ENCODE data around the gene TNPO2. TPM values are rescaled to one million over a fixed set of nuclear protein-coding genes. Genes with fewer than 3 reads are reported as not detected.
"Not testable (repeated sequence)": the region's sequence is repeated elsewhere in the genome, so short reads cannot be mapped to it uniquely, and the experiment has no call there.

TNPO2 gene
- total RNA-seq, 2 experiments from 2014 or later = 65.2 to 76.4 TPM

DNA sequence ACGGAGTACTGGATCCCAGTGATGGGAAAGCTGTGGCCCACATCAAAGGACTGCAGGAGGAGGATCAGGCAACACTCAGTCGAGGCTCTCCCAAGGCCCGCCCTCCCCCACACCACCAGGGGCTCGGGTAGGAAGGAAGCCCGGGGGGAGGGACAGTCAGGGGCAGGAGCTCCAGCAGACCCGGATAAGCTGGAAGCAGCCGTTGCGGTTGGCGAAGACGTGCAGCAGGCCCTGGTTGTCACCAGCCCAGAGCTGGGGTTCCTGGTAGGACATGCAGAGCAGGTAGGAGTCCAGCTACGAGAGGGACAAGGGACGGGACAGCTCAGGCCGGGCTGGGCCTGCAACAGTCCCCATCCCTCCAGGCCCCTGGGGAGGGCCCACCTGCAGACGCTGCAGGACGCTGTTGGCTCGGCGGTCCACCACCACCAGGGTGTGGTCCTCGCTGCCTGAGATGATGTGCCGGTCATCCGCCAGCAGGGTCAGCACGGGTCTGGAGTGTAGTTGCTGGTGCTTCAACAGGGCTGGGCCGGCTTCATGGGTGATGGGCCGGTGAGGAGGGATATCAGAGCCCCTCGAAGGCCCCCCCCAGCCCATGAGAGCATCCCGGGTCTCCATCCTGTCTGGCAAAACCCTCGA is 34.0 kb downstream of the TNPO2 start:
- no peaks in the 10 kb centered on the region for H3K4me1 Mint-ChIP-seq (ENCODE audit: low read depth)
- DNase-seq = no peak
- H3K36me3 Mint-ChIP-seq = no peaks in the 10 kb centered on the region
- no peaks in the 10 kb centered on the region for H3K27me3 Mint-ChIP-seq
- H3K9me3 Mint-ChIP-seq = no peaks in the 10 kb centered on the region
- ChIA-PET POLR2A (no interaction called here), CTCF (interaction anchor here (0.7 kb wide), 1 partner anchor 14 kb away, joined by 3 read pairs; no protein-coding TSS in a partner anchor)
- H3K27ac Mint-ChIP-seq = no peak overlapping the region
- no peak overlapping the region for H3K4me3 Mint-ChIP-seq
- intact Hi-C loops (cut with micrococcal nuclease) = no loop called here

DNA sequence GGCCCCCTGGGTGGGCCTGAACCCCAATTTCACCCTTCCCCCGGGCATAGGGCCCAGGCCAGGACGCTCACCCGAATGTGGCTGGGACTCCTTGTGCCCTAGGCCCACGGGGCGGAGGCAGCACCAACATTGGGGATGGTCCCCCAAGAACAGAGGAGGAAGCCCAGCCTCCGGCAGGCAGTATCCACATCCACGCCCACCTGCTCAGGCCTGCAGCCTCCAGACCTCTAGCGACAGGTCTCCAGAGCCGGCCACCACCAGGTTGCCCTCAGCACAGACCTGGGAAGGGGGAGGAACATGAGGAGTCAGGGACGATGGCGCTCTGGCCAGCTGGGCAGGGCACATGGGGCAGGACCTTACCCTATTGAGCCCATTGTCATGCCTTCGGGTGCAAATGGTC is 34.7 kb downstream of the TNPO2 start:
- DNase-seq = no peak
- Mint-ChIP-seq H3K4me1 (ENCODE audit: low read depth) (no peaks in the 10 kb centered on the region), H3K27me3 (no peaks in the 10 kb centered on the region), H3K4me3 (no peak overlapping the region), H3K9me3 (no peaks in the 10 kb centered on the region), H3K36me3 (no peaks in the 10 kb centered on the region), H3K27ac (no peak overlapping the region)
- ChIA-PET CTCF (no interaction called here), POLR2A (no interaction called here)
- intact Hi-C loops (cut with micrococcal nuclease) = no loop called here

DNA sequence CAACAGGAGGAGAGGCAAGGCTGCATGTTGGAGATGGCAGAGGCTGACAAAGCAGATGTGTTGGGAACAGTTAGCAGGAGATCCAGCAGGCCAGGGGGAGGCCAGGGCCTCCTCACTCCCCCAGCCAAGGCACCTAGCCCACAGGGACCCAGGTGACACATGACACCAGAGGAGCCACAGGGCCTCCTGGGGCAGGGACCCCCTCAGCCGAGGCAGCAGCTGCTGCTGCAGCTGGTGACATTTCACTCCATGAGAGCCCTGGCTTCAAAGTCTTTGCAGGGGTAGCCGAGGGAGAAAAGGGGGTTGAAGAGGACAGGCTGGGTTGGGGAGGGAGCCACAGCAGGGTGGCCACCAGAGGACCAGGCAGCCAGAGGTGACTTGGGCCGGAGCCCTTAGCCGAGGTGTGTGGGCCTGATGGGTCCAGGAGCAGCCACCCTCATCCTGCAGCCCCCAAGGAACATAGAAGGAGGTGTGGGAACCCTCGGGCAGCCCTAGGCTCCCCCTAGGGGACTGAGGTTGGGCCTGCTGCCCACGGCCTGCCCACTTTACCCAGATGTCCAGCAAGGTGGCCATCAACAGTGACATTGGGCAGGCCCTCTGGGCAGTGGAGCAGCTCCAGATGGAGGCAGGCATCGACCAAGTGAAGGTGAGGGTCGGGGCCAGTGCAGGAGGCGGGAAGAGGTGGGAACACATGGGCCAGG is 36.1 kb downstream of the TNPO2 start, which contains the start of gene GNG14:
GNG14 (plus strand) TSS at position 503 of the 701 bp plus-strand sequence; CDS start at position 554, 51 bp downstream.
- Mint-ChIP-seq H3K27me3 (no peaks in the 10 kb centered on the region), H3K4me1 (ENCODE audit: low read depth) (peaks cover 2% of the 10 kb centered on the region), H3K4me3 (no peak within 1 kb of the TSS), H3K9me3 (no peaks in the 10 kb centered on the region), H3K36me3 (no peaks in the 10 kb centered on the region), H3K27ac (no peak within 1 kb of the TSS)
- intact Hi-C loops (cut with micrococcal nuclease) = no loop called here
- POLR2A ChIA-PET = no interaction called here
- DNase-seq = no peak
- CTCF ChIA-PET = interaction anchor here (0.6 kb wide), 1 partner anchor 74 kb away, joined by 3 read pairs; no protein-coding TSS in a partner anchor

DNA sequence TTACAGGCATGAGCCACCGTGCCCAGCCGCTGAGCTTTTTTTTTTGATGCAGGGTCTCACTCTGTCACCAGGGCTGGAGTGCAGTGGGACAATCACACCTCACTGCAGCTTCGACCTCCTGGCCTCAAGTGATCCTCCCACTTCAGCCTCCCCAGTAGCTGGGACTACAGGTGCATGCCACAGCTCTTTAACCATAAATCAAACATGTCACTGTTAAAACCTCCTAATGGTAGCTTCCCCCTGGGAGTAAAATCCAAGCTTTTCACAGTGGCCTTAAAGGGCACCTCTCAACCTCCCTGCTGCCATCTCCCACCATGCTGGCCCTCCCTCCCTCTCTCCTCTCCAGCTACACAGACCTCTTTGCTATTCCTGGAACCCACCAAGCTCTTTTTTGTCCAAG is 37.9 kb downstream of the TNPO2 start:
- Mint-ChIP-seq H3K9me3 (no peaks in the 10 kb centered on the region), H3K36me3 (peaks cover 4% of the 10 kb centered on the region), H3K27me3 (no peaks in the 10 kb centered on the region), H3K4me3 (no peak overlapping the region), H3K4me1 (ENCODE audit: low read depth) (peaks cover 5% of the 10 kb centered on the region), H3K27ac (no peak overlapping the region)
- intact Hi-C loops (cut with micrococcal nuclease) = no loop called here
- DNase-seq = no peak
- POLR2A ChIA-PET = no interaction called here
- CTCF ChIA-PET = interaction anchor here (0.6 to 1.4 kb wide), 7 partner anchors 8 to 139 kb away, joined by 3 to 7 read pairs (median 3); partner anchors contain the start of gene FBXW9

DNA sequence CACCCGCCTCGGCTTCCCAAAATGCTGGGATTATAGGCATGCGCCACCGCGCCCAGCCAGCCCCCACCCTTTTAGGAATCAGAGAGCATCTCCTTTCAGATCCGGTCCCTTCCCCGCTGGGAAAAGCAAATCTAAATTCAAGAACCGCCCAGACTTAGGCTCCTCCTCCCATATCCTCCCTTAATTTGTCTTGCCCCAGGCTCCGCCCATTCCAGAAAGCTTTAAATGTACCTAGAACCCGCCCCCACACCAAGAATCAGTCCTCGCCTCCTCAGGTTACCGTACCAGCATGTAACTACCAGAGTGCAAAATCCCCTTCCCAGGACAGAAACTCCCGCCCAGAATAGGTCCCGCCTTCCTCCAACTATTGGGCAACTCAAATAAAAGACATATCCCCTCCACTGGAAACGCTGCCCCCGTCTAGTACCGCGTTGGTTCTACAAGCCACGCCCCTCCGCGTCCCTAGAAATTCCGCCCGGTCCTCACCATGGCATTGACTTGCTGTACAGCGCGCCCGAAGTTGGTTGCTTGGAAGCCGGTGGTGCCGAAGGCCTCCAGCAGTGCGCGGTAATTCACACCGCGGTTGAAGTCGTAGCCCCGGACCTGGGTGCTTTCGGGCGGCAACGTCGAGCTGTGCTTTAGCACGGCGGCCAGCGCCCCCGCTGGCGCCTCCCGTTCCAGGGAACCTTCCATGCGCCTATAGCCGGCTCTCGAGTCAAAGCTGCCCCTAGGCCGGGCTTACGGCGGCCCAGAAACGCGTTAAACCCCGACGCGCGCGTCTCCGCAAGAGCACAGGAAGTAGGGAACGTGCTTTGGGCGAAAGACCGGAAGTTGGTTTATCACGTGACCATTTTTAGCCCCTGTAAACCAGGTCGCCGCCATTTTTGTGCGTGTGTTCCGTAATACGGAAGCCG is 42.4 kb downstream of the TNPO2 start, which contains the start of gene DHPS:
DHPS (minus strand) TSS at position 807 of the 914 bp plus-strand sequence; CDS start at position 693, 114 bp downstream.
- intact Hi-C loops (cut with micrococcal nuclease) = loop anchor here (1.0 to 5.0 kb wide), 5 partner anchors 12 to 130 kb away; partner anchors contain the start of genes FBXW9, TNPO2, ZNF490 and ZNF564
- Mint-ChIP-seq H3K36me3 (peaks cover 23% of the 10 kb centered on the region), H3K27me3 (no peaks in the 10 kb centered on the region), H3K4me3 (peak within 1 kb of the TSS; percentile 95), H3K4me1 (ENCODE audit: low read depth) (peaks cover 22% of the 10 kb centered on the region), H3K9me3 (no peaks in the 10 kb centered on the region), H3K27ac (peak within 1 kb of the TSS; percentile 94)
- ChIA-PET CTCF (interaction anchor here (0.7 to 1.9 kb wide), 6 partner anchors 10 to 117 kb away, joined by 3 to 9 read pairs (median 4); no protein-coding TSS in a partner anchor), POLR2A (interaction anchor here (0.6 to 2.5 kb wide), 8 partner anchors 9 to 252 kb away, joined by 3 to 12 read pairs (median 4); partner anchors contain the start of genes FARSA, FBXW9, MAN2B1 and TNPO2)
- peak; percentile 95 for DNase-seq

DNA sequence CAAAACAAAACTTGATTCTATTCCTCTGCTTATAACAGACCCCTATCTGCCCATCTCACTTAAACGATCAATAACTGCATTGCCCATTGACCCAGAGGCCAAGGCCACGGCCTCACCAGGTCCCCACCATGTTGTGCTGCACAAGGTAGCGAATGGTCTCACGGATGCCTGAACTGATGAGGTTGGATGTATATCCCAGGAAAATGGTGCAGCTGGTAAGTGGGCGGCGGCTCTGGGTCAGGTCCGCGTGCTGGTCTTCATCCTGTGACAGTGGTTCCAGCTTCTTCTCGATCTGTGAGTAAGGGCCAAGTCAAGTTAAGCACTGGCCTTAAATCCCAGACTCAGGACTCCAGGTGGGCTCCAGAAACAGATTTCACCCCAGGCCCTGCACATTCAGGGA is 43.7 kb downstream of the TNPO2 start:
- H3K4me1 Mint-ChIP-seq (ENCODE audit: low read depth) = peaks cover 23% of the 10 kb centered on the region
- ChIA-PET CTCF (no interaction called here), POLR2A (no interaction called here)
- intact Hi-C loops (cut with micrococcal nuclease) = loop anchor here (5.0 kb wide), 1 partner anchor 42 kb away; the partner anchor contains the start of gene TNPO2
- H3K4me3 Mint-ChIP-seq = peak overlapping the region; percentile 95
- peak overlapping the region; percentile 38 for H3K27ac Mint-ChIP-seq
- H3K27me3 Mint-ChIP-seq = no peaks in the 10 kb centered on the region
- peaks cover 29% of the 10 kb centered on the region for H3K36me3 Mint-ChIP-seq
- DNase-seq = no peak
- no peaks in the 10 kb centered on the region for H3K9me3 Mint-ChIP-seq

DNA sequence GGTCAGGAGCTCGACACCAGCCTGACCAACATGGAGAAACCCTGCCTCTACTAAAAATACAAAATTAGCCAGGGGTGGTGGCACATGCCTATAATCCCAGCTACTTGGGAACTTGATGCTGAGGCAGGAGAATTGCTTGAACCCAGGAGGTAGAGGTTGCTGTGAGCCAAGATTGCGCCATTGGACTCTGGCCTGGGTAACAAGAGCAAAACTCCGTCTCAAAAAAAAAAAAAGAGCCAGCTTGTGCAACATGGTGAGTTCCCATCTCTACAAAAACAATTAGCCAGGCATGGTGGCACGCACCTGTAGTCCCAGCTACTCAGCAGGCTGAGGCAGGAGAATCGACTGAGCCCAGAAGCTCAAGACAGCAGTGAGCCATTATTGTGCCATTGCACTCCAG is 45.7 kb downstream of the TNPO2 start:
- ChIA-PET CTCF (interaction anchor here (0.6 to 2.4 kb wide), 6 partner anchors 8 to 170 kb away, joined by 3 to 9 read pairs (median 3); partner anchors contain the start of gene FBXW9), POLR2A (interaction anchor here (2.1 kb wide), 1 partner anchor 12 kb away, joined by 6 read pairs; the partner anchor contains the start of genes MAN2B1 and WDR83)
- Mint-ChIP-seq H3K36me3 (peaks cover 41% of the 10 kb centered on the region), H3K4me1 (ENCODE audit: low read depth) (peaks cover 23% of the 10 kb centered on the region)
- H3K4me3 Mint-ChIP-seq; intact Hi-C loops (cut with micrococcal nuclease); H3K27ac Mint-ChIP-seq; H3K9me3 Mint-ChIP-seq; H3K27me3 Mint-ChIP-seq; DNase-seq: not testable (repeated sequence)

DNA sequence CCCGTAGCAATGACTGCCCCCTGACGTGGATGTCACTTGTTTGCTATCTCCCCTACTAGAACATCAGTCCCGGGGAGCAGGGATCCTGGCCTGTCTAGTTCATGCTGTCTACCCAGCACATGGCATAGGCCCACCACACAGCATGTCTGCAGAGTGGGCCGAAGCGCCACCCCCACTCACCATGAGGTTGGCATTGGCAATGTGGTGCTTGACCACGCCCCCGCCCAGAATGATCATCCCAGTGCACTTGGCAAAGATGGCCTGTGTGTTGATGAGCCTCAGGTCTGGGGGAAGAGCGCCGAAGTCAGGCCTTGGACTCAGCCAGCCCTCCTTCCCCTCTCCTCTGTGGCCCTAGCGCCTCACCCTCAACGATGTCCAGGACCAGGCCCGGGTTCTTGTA is 46.8 kb downstream of the TNPO2 start:
- Mint-ChIP-seq H3K27ac (no peak overlapping the region), H3K4me3 (no peak overlapping the region), H3K27me3 (no peaks in the 10 kb centered on the region), H3K4me1 (ENCODE audit: low read depth) (peaks cover 24% of the 10 kb centered on the region), H3K9me3 (no peaks in the 10 kb centered on the region), H3K36me3 (peaks cover 48% of the 10 kb centered on the region)
- DNase-seq = no peak
- ChIA-PET POLR2A (interaction anchor here (1.2 kb wide), 1 partner anchor 11 kb away, joined by 6 read pairs; the partner anchor contains the start of genes MAN2B1 and WDR83), CTCF (interaction anchor here (0.6 to 2.4 kb wide), 12 partner anchors 9 to 1668 kb away, joined by 3 to 12 read pairs (median 4); partner anchors contain the start of genes FBXW9, MAN2B1, WDR83 and ZNF490)
- intact Hi-C loops (cut with micrococcal nuclease) = loop anchor here (1.0 kb wide), 1 partner anchor 80 kb away; no protein-coding TSS in a partner anchor

DNA sequence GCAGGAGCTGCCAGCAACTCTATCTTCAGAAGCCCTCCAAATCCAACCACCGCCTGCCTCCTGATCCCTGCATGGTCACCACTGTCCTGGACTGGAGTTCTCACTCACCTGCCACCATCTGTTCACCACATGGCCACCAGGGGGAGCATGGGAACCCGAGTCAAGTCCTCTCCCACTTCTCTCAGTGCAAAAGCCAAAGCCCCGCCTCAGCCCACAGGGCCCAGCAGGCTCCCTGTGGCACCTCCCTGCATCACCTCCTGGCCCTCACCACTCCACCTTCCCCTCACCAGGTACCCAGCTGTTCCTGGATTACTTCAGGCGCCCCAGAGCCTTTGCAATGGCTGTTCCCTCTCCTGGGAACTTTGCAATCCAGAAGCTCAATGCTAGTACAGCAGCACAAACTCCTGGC is 47.3 kb downstream of the TNPO2 start:
- DNase-seq = peak; percentile 90
- Mint-ChIP-seq H3K4me1 (ENCODE audit: low read depth) (peaks cover 26% of the 10 kb centered on the region), H3K9me3 (no peaks in the 10 kb centered on the region), H3K27me3 (no peaks in the 10 kb centered on the region), H3K36me3 (peaks cover 49% of the 10 kb centered on the region), H3K27ac (no peak overlapping the region), H3K4me3 (no peak overlapping the region)
- CTCF ChIA-PET = interaction anchor here (0.6 to 2.4 kb wide), 10 partner anchors 10 to 171 kb away, joined by 3 to 12 read pairs (median 6); partner anchors contain the start of genes FBXW9, MAN2B1, WDR83 and ZNF490
- POLR2A ChIA-PET = interaction anchor here (1.2 kb wide), 1 partner anchor 10 kb away, joined by 6 read pairs; the partner anchor contains the start of genes MAN2B1 and WDR83
- intact Hi-C loops (cut with micrococcal nuclease) = loop anchor here (1.0 kb wide), 1 partner anchor 81 kb away; no protein-coding TSS in a partner anchor

DNA sequence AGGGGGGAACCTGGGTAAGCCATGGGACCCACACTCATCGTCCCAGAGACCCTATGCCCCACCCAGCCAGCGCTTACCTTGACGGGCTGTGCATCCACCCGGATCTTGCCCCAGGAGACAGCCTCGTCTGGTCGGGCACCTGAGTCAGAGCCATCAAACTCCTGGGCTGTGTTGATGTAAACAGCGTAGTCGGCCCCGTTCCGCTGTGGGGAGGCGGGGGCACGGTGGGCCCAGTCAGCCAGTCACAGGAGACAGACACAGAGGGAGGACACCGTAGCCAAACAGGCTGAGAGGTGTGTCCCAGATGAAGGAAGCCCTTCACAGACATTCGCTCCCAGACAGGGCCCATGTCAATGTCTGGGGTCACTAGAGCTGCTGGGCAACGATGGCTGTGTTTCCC is 47.8 kb downstream of the TNPO2 start:
- Mint-ChIP-seq H3K27me3 (no peaks in the 10 kb centered on the region), H3K4me3 (no peak overlapping the region), H3K9me3 (no peaks in the 10 kb centered on the region), H3K36me3 (peaks cover 46% of the 10 kb centered on the region), H3K4me1 (ENCODE audit: low read depth) (peaks cover 24% of the 10 kb centered on the region), H3K27ac (no peak overlapping the region)
- ChIA-PET POLR2A (interaction anchor here (1.2 kb wide), 1 partner anchor 10 kb away, joined by 6 read pairs; the partner anchor contains the start of genes MAN2B1 and WDR83), CTCF (interaction anchor here (0.6 to 2.4 kb wide), 10 partner anchors 10 to 172 kb away, joined by 3 to 12 read pairs (median 6); partner anchors contain the start of genes FBXW9, MAN2B1 and WDR83)
- intact Hi-C loops (cut with micrococcal nuclease) = loop anchor here (1.0 kb wide), 1 partner anchor 81 kb away; no protein-coding TSS in a partner anchor
- no peak for DNase-seq

DNA sequence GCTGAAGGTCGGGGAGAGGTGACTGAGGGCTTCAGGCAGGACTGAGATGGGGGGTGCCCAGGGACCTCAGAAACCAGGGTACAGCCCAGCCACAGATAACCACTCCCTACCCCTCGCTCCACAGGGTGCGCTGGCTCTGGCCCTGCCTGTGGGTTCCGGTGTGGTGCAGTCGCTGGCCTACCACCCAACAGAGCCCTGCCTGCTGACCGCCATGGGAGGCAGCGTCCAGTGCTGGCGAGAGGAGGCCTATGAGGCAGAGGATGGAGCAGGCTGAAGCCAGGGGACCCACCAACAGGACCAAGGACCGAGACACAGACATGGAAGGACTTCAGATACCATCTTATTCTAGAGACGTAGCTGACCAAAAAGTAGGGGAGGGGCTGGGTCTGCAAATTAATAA is 48.3 kb downstream of the TNPO2 start:
- peak overlapping the region; percentile 5 for H3K27ac Mint-ChIP-seq
- DNase-seq = no peak
- POLR2A ChIA-PET = no interaction called here
- peaks cover 28% of the 10 kb centered on the region for H3K4me1 Mint-ChIP-seq (ENCODE audit: low read depth)
- peaks cover 45% of the 10 kb centered on the region for H3K36me3 Mint-ChIP-seq
- H3K4me3 Mint-ChIP-seq = no peak overlapping the region
- no peaks in the 10 kb centered on the region for H3K27me3 Mint-ChIP-seq
- intact Hi-C loops (cut with micrococcal nuclease) = no loop called here
- CTCF ChIA-PET = interaction anchor here (0.8 to 2.0 kb wide), 3 partner anchors 9 to 112 kb away, joined by 3 to 10 read pairs (median 6); partner anchors contain the start of genes MAN2B1 and WDR83
- no peaks in the 10 kb centered on the region for H3K9me3 Mint-ChIP-seq

Measured in activated CD4-positive, alpha-beta memory T cell treated with anti-CD3 and anti-CD28 coated beads for 36 hours (primary cell).